OCI-M1 (cell line): ENCODE results near the gene ATP2A2.
"Not testable (repeated sequence)": the region's sequence is repeated elsewhere in the genome, so short reads cannot be mapped to it uniquely, and the experiment has no call there.

Experiments
- DNase-seq: peaks from one replicate; lab custom pipeline; 2025; lab: John Stamatoyannopoulos, UW

Gene ATP2A2

DNA sequence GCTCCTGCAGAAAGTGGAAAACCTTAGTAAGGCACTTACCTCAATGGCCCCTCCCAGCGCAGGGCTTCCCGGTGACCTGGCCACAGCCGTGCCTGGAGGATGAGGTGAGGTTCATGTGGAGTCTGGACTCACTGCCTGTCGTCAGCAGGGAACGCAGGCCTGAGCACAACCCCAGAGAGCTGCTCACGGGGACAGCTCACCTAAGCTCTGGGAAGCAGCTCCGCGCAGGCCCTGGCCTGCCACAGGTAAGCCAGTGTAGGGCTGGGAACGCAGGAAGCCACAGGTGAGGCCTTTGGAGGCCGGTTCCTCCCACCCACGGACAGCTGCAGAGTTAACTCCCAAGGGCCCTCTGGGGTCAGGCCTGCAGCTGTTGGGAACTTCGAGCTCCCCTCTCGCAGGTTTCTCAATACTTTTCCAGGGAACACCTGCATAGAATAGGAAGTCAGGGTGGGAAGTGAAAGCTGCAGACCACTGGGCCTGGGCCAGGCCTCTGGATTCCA is 89.7 kb downstream of the ATP2A2 start:
- no peak for DNase-seq

DNA sequence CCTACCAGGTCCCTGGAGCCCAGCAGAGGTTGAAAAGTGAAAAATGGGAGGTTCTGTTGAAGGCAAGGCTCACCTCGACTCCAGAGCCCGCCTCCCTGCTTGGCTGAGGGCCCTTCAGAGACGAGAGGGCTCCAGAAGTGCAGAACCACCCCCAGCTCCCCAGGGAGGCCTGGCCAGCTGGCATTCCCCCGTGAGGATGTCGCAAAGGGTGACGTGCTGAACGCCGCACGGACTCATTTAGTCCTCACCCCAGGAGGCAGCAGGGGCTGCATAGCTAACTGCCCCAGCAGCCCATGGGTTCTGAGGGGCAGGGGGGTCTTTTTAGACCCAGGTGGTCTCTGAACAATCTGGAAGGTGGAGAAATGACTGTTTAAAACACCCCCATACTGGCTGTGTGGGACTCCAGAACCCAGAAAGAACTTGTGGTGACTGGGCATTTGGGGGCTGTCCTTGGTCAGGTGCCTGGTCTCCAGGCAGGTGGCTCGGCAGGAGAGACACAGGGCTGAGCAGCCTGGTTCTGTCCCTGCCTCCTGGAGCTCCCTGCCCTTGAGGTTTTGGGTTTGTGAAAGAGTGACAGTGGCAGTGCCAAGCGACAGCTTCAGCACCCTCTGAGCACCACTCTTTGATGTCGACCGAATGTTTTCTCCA is 90.5 kb downstream of the ATP2A2 start:
- DNase-seq: no peak

DNA sequence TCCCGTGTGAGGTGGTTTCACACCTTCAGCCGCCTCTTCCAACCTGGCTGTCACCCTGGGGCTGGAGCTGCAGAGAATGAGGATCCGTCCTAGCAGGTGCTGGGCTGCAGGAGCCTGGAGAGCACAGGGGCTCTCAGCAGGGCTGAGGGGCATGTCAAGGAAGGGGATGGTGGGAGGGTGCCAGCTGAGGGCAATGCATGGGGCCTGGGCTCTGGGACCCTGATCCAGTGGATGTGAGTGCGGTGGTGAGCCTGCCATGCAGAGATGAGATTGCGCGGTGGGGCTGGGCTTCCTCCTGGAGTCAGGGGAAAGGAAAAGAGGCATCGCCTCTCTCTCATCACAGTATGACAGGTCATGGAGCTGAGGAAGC is 91.0 kb downstream of the ATP2A2 start:
- DNase-seq: no peak

DNA sequence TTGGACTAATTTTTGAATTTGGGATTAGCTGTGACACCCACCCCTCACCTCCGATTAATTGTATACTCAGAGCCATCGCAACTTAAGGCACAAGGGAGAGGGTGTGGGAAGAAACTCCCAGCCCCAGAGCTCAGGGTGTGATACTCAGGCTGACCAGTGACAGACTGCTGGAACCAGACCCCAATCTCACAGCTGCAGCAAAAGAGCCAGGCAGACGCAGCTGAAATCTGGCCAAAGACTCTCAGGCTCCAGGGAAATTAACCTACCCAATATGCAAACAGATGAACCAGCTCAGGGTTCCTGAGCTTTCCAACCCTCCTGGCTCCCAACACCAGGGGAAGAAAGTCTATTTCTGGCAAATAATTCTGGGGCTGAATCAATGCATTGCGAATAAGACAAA is 92.0 kb downstream of the ATP2A2 start:
- no peak for DNase-seq

DNA sequence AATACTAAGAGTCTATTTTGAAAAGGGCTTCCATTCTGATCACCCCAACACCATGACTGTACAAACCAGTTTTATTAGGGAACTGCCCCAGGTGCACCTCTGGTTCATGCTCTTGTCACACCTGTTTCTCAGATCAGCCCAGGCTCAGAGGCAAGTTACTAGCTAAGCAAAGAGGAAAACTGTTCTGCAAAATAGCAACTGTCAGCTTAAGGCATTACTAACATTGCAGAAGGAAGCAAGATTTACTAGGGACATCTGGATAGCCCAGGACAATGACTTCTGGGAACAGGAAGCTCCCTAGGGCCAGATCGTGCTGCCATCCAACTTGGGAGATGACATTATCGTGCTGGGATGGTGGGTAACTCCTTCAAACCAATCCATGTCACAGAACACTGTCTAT is 92.4 kb downstream of the ATP2A2 start:
- DNase-seq: no peak

DNA sequence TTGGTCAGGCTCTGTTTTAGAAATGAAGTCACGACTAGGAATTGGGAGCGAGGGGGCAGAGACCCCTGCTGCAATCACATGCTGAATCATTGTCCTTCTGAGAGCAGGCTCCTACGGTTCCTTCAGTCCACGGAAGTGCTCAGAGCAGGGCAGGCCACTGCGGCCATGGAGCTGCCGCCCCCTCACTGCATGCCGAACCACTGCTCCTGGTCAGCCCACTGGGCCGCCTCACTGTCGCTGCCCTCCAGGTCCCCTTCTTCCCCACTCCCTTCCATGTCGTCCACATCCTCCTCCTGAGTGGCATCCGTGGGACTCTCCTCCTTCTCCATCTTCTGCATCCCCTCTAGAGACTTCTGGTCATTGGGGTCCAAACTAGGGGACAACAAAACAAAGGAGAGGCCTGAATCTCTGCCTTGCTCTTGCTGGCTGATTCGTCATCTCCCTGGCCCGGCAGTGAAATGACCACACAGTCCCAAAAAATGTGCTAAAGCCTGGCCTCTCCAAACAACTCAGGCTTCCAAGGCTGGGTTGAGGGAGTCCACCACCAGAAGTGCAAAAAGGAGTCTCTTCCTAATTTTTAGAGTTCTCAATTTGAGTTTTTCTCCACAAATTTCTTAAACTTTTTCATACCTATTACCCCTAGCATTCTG is 93.0 kb downstream of the ATP2A2 start:
- no peak for DNase-seq

DNA sequence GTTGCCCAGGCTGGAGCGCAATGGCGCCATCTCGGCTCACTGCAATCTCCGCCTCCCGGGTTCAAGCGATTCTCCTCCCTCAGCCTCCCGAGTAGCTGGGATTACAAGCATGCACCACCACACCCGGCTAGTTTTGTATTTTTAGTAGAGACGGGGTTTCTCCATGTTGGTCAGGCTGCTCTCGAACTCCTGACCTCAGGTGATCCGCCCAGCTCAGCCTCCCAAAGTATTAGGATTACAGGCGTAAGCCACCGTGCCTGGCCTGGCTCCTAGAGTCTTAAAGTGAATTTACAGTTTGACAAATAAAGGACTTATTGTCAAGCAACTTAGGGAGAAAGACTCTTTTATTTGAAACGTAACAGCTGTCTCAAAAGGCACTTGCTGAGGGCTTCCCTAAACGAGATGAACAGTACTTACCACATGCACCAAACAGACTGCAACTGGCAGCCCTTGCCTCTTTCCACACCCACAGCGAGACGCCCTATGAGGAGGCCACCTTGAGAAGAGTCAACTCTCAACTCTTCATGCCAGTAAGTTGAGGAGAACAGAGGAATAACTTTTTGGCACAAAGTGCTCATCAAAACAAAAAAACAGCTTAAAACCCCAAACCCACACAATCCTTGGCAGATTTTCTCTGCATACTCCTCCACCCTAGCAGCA is 97.2 kb downstream of the ATP2A2 start:
- not testable (repeated sequence) for DNase-seq

DNA sequence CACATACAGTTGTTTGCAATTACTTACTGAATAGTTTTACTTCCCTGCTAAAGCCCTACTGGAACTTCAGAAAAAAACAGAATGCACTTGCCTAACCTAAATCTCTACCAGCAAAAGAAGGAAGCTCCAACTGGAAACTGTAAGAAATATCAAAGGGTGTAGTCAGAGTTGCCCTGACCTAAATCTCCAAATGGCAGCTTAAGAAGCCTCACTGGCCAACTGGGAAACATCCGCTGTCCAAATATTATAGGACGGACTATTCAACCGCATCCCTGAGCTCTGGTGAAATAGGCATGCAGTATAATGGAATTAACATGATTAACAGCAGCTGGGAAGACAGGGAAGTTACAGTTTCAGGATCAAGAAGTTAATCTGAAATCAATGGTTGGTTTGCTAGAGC is 98.2 kb downstream of the ATP2A2 start:
- DNase-seq: no peak

DNA sequence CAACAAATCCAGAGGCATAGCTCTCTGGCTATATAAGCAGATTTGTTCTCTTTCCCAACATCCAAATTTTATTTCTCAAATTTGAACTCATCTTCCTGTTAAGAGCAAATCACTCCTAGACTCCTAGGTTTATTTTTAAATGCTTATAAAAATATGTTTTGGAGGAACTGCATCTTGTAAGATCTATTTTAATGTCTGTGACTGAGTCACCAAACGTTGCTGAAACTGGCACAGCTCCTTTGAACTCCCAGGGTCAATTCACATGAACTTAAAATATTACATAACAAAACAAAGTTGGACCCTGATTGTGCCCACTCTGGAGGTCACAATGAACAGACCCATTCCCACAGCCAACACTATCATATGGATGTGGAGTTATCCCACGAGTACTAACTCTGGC is 98.6 kb downstream of the ATP2A2 start:
- no peak for DNase-seq

DNA sequence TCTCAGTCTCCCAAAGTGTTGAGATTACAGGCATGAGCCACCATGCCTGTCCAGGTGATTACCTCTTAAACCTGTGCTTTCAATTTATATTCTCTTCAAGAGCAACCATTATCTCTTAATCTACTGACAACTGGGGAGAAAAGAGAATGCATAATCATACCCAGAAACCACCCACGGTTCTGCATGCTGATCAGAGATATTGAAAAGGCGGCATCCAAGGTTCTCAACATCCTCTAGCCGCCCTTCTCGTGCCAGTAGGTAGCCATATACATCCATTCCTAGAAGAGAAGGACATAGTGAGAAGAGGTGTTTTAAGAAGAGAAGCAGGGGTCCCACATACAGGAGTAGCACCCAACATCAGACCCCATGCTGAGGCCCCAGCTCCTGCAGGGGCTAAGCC is 101.6 kb downstream of the ATP2A2 start:
- no peak for DNase-seq
